ENCODE results near the gene ZNF609. TPM values are rescaled to one million over a fixed set of nuclear protein-coding genes. Genes with fewer than 3 reads are reported as not detected.

Gene ZNF609
- total RNA-seq, 4 donors from 2014 or later: 25.2 to 45.5 (median 32.6) TPM

DNA sequence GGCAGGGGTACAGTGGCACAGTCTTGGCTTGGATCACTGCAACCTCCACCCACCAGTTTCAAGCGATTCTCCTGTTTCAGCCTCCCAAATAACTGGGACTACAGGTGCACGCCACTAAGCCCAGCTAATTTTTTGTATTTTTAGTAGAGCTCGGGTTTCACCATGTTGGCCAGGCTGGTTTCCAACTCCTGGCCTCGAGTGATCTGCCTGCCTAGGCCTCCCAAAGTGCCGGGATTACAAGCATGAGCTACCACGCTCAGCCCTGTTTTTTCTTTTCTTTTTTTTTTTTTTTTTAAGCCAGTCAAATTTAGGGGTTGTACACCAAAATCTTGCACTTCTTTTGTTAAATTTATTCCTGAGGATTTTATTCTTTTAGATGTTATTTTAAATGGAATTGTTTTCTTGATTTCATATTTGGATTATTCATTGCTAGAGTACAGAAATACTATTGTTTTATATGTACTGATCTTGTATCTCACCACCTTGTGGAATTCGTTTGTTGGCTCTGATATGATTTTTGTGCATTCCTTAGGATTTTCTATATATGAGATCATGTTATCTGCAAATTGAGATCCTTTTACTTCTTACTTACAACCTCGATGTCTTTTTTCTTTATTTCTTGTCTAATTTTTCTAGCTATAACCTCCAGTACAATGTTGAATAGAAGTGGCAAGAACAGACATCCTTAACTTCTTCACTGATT, 65.6 kb downstream of the ZNF609 start:
- no peak for TF ChIP-seq POLR2A (IDR thresholded peaks at IDR 0.05)
- TF ChIP-seq, protein P1, sequence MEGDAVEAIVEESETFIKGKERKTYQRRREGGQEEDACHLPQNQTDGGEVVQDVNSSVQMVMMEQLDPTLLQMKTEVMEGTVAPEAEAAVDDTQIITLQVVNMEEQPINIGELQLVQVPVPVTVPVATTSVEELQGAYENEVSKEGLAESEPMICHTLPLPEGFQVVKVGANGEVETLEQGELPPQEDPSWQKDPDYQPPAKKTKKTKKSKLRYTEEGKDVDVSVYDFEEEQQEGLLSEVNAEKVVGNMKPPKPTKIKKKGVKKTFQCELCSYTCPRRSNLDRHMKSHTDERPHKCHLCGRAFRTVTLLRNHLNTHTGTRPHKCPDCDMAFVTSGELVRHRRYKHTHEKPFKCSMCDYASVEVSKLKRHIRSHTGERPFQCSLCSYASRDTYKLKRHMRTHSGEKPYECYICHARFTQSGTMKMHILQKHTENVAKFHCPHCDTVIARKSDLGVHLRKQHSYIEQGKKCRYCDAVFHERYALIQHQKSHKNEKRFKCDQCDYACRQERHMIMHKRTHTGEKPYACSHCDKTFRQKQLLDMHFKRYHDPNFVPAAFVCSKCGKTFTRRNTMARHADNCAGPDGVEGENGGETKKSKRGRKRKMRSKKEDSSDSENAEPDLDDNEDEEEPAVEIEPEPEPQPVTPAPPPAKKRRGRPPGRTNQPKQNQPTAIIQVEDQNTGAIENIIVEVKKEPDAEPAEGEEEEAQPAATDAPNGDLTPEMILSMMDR (IDR thresholded peaks at IDR 0.05): no peak
- Histone ChIP-seq H3K27me3 (no peaks in the 10 kb centered on the region), H3K4me3 (replicated peaks in 1 of 3) (no peak overlapping the region), H3K4me1 (peaks cover 9 to 27% of the 10 kb centered on the region in 2 donors), H3K27ac (no peak overlapping the region), H3K9me3 (no peaks in the 10 kb centered on the region), H3K36me3 (no peaks in the 10 kb centered on the region)
- DNase-seq: no peak
- WGBS, 2 donors: 69 to 71% methylated on average over 8 of the region's 8 CpGs
- intact Hi-C loops (cut with DNase I): no loop called here

DNA sequence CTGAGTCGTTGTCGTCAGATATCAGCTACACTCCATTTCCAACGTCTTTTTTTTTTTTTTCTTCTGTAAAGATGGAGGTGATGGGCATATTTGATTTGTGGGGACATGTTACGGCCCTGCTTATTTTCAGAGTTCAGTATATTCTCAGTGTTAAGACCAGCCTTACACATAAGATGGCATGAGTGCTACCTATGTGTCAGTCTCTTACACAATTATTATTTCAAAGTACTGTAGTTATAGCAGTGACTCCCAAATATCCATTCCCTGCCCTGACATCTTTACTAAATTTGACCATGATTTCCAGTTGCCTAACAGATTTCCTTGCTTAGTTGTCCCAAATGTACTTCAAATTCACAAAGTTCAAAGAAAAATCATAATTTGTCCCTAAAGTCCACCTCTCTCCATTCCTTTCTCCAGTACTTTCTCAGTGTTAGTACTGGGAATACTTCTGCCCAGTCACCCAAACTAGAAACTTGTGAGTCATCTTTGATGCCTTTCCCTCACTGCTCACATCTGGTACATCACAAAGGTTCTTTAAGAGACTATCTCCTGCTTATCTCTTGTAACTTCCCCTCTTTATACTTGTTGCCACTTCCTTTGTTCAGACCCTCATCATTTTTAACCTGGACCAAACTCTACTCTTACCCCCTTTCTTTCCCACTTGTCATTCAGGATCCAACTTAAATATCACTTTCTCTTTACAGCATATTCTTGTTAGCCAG, 67.0 kb downstream of the ZNF609 start:
- 88 to 91% methylated on average over 4 of the region's 4 CpGs for WGBS, 2 donors
- DNase-seq: no peak

DNA sequence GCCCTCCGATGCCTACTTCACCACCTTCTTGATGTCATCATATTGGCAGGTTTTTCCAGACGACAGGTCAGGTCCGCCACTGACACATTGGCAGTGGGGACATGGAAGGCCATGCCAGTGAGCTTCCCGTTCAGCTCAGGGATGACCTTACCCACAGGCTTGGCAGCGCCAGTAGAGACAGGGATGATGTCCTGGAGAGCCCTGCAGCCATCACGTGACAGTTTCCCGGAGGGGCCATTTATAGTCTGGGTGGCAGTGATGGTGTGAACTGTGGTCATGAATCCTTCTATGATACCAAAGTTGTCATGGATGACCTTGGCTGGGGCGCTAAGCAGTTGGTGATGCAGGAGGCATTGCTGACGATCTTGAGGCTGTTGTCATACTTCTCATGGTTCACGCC, 68.5 kb downstream of the ZNF609 start:
- Histone ChIP-seq H3K9me3 (no peaks in the 10 kb centered on the region), H3K4me3 (replicated peaks in 1 of 3) (no peak overlapping the region), H3K4me1 (peaks cover 0 to 5% of the 10 kb centered on the region in 2 donors), H3K27me3 (no peaks in the 10 kb centered on the region), H3K27ac (no peak overlapping the region), H3K36me3 (no peaks in the 10 kb centered on the region)
- WGBS, 2 donors: 97 to 98% methylated on average over 8 of the region's 10 CpGs
- TF ChIP-seq, protein P1 (IDR thresholded peaks at IDR 0.05): no peak
- no peak for TF ChIP-seq POLR2A (IDR thresholded peaks at IDR 0.05)
- DNase-seq: no peak
- intact Hi-C loops (cut with DNase I): no loop called here

More for the DNA sequence above, 67.0 kb downstream of the ZNF609 start:
- Histone ChIP-seq H3K4me3 (replicated peaks in 1 of 3) (no peak overlapping the region), H3K9me3 (no peaks in the 10 kb centered on the region), H3K4me1 (peaks cover 3 to 13% of the 10 kb centered on the region in 2 donors), H3K27me3 (no peaks in the 10 kb centered on the region), H3K36me3 (no peaks in the 10 kb centered on the region), H3K27ac (no peak overlapping the region)
- no peak for TF ChIP-seq POLR2A (IDR thresholded peaks at IDR 0.05)
- TF ChIP-seq, protein P1 (IDR thresholded peaks at IDR 0.05): no peak
- intact Hi-C loops (cut with DNase I): no loop called here

DNA sequence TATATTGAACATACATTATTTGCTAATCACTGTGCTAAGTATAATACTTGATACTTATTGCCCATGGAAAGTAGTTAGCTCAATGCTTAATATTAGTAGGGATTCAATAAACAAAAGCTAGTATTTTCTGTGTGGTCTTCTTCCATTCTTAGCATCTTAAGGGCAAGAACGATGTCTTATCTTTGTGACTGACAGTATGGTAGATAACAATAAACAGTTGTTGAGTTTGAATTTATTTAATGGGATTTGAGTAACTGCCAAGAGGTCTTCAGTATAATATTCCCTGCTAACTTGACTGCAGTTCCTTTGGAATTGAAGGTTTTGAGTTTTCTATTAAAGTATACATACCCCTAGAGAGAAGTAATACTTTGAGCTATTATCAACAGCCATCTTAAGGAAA, 70.1 kb downstream of the ZNF609 start:
- peaks cover 0 to 7% of the 10 kb centered on the region in 2 donors for H3K4me1 ChIP-seq
- H3K27ac ChIP-seq: no peak overlapping the region
- no peak overlapping the region for H3K4me3 ChIP-seq (replicated peaks in 1 of 3)
- TF ChIP-seq POLR2A (IDR thresholded peaks at IDR 0.05): no peak
- TF ChIP-seq, protein P1 (IDR thresholded peaks at IDR 0.05): no peak
- H3K9me3 ChIP-seq: no peaks in the 10 kb centered on the region
- H3K36me3 ChIP-seq: no peaks in the 10 kb centered on the region
- DNase-seq: no peak
- intact Hi-C loops (cut with DNase I): no loop called here
- H3K27me3 ChIP-seq: no peaks in the 10 kb centered on the region
- 68 to 76% methylated on average over 1 of the region's 1 CpG for WGBS, 2 donors

DNA sequence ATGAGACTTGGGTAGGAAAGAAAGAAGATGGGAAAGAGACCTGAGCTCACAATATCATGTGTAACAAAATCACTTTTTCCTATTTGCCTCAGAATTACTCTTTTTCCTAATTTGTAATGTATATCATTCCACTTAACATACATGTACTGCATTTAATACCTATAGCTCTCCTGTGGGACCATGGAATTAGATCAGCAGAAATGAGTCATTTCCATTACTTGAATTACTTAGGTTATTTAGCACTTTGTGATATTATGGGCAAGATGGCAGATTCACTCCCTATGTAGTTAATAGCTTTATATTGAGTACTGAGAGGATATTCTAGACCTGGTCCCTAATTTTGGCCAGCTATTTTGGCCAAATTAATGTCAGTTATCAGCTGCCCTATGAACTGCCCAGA, 70.5 kb downstream of the ZNF609 start:
- H3K36me3 ChIP-seq: no peaks in the 10 kb centered on the region
- H3K9me3 ChIP-seq: no peaks in the 10 kb centered on the region
- no peaks in the 10 kb centered on the region for H3K27me3 ChIP-seq
- TF ChIP-seq POLR2A (IDR thresholded peaks at IDR 0.05): no peak
- TF ChIP-seq, protein P1 (IDR thresholded peaks at IDR 0.05): no peak
- H3K4me3 ChIP-seq (replicated peaks in 1 of 3): no peak overlapping the region
- intact Hi-C loops (cut with DNase I): no loop called here
- H3K4me1 ChIP-seq: peaks cover 0 to 11% of the 10 kb centered on the region in 2 donors
- DNase-seq: no peak
- no peak overlapping the region for H3K27ac ChIP-seq
